ENCODE results near the gene TOX4.

TOX4 gene

DNA sequence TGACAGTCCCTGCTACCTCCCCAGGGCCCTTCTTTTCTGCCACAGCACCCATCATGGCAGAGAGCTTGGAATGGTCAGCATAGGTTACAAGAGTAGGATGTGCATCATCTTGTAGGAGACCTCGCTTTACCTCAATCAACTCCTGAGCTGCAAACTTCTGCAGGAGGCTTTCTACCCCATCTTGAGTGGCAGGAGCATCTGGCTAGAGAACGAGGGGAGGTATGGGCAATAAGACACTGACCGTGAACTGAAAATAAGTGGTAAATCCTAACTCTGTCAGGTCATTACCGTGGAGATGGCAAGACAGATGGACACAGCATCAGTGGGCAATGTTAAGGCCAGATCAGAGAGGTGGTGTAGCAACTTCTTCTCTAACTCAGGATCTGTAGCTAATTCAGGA lies 26.4 kb downstream of the TOX4 start:
- DNase-seq (ENCODE audit: low spot score): no peak

DNA sequence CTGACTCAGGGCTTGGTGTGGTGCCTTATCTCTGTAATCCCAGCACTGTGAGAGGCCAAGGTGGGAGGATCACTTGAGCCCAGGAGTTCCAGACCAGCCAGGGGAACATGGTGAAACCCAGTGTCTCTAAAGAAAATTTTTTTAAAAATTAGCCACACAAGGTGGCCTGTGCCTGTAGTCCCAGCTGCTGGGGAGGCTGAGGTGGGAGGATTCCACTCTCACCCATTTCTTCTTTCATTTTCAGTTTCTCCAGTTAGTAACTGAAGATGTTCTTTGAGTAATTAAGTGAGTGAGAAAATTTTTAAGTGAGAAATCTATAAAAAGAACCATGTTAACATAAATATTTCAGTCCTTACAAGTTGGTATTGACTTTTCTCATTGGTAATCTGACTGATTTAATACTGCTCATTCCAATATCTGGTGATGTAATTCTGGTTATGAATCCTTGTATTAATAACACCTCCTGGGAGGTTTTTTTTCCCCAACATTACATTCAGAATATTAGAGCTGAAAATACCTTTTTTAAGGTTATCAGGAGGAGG lies 28.1 kb downstream of the TOX4 start:
- DNase-seq (ENCODE audit: low spot score): no peak

DNA sequence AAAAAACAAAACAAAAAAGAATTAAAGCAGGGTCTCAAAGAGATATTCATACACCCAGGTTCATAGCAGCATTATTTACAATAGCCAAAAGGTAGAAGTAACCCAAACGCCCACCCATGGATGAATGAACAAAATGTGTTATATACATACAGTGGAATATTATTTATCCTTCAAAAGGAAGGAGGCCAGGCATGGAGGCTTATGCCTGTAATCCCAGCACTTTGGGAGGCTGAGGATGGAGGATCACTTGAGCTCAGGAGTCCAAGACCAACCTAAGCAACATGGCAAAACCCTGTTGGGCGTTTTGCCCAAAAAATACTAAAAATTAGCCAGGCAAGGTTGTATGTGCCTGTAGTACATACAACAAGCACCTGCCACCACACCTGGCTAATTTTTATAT lies 29.6 kb downstream of the TOX4 start:
- DNase-seq (ENCODE audit: low spot score): no peak

DNA sequence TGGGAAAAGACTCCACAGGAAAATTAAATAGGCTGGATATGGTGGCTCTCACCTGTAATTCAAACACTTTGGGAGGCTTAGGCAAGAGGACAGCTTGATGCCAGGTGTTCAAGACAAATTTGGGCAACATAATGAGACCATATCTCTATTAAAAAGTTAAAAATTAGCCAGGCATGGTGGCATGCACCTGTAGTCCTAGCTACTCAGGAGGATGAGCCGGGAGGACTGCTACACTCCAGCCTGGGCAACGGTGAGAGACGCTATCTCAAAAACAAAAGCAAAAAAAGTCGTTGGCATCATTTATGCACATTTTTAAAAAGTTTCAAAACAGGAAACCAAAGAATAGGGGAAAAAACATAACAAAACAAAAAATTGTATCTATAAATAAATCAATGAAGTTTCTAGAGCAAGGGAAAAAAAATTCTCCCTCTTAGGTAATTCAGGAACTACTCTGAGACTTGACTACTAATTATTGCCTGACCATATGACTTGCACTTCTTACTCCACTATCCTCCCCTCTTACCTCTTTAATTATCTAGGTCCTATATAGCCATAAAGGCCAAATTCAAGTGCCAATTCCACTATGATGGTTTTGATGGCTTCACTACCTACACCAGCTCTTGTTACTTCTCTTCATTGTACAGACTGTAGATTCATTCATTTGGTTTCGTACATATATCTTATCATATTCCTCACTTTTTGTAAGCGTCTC lies 32.6 kb downstream of the TOX4 start:
- no peak for DNase-seq (ENCODE audit: low spot score)

DNA sequence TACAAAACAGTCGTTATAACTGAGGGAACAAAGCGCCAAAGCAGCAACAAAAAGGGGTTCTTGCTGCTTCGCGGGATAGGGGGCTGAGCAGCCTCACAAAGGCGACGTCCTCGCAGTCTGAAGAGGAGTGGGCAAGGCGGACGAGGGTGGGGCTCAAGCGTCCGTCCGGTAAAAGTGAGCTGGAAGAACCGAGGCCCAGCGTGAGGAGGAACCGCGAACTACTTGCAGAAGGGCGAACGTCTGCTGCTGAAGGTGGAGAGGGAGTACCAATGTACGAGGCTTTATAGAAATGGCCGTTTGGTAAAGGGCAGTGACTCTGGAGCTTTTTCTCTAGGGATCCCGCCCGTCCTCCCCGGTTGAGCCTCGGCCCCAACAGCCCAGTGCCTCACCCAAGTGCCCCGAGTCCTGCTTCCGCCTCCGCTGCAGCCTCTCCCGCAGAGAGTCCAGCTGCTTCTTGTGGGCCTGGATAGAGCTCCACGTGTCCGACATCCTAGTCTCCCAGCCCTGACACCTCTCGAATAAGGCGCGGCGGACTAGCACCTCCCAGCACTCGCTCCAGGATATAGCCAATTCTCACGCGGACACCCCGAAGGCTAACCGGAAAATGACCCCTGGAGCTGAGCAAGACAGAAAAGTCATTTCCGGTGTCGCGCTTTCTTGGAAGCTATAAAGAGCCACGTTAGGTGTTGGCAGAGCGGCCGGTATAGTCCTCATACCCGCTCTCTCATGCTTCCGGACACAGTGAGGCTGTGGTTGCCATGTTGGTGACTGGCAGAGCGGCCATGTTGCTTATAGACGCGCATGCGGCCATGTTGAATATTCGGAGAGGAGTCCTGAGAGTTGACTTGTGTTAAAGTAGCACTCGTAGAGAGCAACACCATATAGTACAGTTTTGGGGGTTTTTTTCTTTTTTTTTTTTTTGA lies 34.0 kb downstream of the TOX4 start, which contains the start of gene METTL3:
Gene METTL3, minus strand, starts transcription at position 606 of the 923 bp plus-strand sequence. Its CDS starts 117 bp downstream, at position 489.
- DNase-seq (ENCODE audit: low spot score): peak; percentile 99

DNA sequence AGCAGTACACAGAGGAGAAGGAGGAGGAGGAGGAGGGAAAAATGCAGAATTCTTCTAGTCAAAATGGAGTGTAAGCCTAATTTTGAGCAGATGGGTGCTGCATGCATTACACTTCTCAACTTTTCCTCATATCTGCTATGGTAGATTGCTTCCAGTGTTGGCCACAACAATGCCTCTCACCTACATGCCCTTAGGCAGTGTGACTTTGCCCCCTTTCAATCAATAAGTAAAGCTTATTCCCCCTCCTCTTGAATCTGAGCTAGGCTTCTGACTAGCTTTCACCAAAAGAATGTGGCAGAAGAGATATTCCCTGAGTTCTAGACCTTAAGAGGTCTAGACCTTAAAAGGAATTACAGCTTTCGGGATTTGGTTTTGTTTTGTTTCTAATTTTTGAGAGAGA lies 37.3 kb downstream of the TOX4 start:
- no peak for DNase-seq (ENCODE audit: low spot score)

DNA sequence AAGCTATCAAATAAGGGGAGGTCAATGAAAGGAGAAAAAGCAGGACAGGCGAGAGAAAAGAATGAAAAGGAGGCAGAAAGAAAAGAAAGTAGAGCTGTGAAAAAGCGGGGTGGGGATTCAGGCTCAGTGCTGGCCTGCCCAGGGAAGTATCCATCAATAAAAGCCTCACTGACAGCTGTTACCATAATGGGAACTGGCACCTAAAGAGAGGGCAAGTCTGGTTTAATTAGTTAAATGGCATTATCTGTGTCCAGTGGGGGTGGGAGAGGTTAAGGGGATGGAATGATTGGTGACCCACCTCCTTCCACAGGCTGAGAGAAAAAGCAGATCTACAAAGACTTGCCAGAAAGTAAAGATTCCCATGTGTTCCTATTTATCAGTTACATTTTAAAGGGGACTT lies 41.7 kb downstream of the TOX4 start:
- no peak for DNase-seq (ENCODE audit: low spot score)

DNA sequence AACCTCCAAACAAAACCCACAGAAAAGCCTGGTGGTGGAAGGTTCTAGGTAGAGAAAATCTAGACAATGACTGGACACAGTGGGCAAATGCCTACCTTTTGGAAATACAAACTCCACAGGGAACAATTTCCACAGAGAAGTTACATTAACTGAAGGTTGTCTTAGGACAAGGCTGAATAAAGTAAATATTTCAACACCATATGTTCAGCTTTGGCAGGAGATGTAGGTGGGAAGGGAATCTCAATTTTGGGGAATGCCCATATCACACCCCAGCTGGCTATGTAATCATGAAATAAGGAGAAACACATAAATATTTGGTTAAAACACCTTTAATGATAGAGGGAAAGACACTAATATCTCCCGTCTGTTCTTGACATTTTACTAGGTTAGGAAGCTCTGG lies 43.8 kb downstream of the TOX4 start:
- no peak for DNase-seq (ENCODE audit: low spot score)

DNA sequence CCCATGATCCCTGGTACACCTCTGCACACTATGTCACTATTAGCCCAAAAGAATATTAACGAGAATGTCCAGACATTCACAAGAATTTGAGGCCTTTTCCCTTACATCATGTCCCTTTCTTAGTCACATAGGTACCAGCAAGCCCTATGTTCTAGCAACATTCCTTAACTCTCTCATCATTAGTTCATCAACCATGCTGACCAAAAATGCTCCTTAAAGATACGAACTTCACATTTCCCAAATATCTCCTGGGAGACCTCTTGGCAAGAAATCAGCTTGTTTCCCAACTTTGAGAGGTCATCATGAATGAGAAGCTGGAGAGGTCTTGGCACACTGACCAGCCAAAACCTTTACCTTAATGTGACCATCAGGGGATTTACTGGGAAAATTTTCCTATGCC lies 44.5 kb downstream of the TOX4 start:
- no peak for DNase-seq (ENCODE audit: low spot score)

DNA sequence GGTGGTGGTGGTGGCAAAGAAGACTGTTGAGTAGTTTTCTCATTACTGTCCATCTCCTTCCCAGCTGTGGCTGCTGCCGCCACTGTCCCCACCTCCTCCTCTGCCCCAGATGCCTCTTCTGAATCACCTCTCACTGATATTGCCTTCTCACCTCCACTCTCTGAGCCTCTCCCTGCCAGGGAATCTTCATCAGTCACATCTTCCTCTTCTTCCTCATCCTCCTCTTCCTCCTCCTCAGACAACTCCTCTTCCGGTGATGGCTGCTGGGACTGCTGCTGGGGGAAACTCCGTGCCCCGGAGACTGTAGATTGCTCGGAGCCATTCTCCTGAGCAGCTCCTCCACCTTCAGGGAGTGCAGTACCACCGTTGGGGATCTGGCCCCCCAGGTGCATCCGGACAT lies 46.2 kb downstream of the TOX4 start:
- DNase-seq (ENCODE audit: low spot score): no peak

DNA sequence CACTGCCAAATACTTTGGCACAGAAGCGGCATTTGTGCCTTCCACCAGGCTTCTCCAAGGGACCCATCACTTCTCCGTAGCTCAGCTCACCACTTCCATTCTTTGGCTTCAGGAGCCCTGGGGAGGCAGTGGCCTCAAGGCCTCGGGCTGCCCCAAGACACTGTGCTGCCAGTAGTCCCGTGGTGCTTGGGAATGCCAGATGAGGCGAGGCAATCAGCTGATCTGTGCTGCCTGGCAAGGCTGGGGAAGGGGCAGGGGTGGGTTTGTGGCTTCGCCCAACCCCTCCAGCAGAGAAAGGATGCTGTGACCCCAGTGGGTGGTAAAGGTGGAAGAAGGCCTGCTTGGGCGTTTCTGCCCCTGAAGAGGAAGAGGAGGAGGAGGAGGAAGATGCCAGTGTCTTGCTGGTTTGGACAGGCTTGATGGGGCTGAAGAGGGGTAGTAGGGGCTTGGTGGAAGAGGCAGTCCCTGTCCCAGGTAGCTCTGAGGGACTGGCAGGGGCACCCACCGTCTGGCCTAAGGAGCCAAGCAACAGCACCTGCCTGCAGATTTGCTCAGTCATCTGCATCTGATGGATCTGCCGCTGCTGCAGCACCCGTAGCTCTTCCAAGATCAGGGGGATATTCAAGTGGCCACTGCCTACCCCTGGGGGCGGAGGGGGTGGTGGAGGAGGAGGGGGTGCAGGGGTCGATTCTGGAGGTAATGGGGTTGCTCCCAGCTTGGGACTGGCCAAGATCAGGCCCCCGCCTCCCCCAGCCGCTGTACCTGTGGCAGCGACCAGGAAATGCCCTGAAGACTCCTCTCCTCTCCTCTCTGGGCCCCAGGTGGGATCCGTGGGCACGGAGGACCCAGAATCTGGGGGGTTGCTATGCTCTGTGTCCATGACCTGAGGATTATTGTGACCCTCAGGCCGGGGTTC lies 47.8 kb downstream of the TOX4 start:
- DNase-seq (ENCODE audit: low spot score): no peak

DNA sequence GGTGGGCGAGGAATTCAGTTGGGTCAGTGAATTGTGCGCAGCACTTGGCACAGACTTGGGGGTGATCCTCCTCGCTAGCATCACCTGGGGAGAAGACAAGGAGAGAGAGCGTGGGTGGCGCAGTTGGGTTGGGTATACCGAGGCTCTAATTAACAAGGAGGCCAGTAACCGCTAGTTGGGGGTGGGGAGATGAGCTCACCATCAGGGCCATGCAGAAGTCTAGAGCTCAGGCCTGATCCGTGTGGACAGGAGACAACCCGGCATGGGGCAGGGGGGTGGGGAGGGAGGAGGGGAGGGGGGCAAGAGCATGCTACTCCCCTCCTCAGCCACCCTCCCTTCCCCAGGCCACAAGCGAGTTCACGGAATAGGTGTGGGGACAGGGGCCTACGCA lies 48.6 kb downstream of the TOX4 start:
- peak; percentile 36 for DNase-seq (ENCODE audit: low spot score)

DNA sequence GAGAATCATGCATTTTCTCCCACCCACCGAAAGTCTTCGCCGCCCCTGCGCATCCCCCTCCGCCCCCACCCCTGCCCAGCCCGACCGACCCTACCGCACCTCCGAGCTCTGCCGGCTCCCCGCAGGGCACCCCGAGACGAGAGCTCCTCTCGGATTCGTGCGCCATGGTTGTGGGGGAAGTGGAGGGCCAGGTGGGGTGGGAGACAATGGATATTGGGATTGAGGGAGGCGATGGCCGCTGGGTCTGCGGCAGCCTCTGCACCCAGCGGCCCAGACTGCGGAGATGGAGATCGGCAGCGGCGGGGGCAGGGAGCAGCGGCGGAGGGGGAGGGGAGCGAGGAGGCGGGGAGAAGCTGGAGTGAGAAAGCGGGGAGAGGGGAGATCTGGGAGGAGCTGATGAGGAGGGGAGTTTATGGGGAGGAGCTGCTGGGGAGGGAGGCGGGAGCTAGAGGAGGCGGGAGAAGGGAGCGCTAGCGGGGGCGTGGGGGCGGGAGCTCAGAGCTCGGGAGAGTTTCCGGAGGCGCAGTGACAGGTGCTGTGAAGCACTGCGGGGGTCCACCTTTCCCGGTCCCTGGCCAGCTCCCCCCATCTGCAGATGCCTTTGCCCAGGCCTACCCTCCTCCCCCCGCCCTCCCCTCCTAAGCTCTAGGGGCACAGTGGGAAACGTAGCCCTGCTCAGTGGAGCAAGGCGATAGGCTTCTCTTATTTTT lies 49.1 kb downstream of the TOX4 start, which contains the start of gene SALL2:
Gene SALL2, minus strand, starts transcription at position 385 of the 710 bp plus-strand sequence. Its CDS starts 219 bp downstream, at position 166.
- peak; percentile 89 for DNase-seq (ENCODE audit: low spot score)

DNA sequence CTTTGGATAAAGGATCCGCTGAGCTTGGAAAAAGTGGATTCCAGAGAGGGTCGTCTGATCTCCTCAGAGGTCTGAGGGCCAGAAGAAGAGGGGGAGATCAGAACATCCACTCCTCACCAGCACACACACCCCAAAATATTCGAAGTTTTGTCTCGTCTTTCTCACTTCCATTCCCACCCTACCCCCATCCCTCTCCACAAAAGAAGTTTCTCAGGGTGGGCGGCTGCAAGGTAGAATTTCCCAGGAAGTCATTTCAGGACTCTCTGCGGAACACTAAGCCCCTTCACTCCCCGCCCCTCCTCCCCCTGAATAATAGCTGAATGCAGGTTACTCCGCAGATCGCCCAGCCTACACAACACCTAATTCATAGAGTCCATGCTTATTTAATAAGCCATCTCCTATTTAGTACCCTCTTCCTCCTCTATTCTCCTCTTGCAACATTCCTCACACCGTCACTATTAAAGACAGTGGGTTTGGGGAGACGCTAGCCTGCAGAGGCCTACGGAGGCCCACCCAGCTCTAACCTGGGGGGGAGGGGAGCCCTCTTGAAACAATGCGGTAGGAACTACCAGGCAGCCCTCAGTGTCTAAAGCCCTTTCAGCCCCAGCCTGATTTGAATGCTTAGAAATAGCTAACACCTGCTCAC lies 49.8 kb downstream of the TOX4 start:
- no peak for DNase-seq (ENCODE audit: low spot score)

DNA sequence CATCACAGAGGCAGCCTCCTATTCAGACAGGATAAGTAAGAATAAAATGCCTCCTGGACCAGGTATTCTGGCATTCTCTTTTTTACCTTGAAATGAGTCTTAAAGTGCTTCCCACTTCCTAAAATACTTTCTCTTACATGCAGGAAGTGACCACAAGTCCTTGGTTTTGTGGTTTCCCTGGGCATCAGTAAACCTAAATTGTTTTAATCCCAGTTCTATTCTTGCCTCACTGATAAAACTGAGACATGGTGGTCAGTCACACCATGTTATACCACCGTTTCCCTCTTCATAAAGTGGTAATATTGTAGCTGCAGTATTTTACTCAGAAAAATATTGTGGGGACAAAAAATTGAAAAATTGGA lies 50.3 kb downstream of the TOX4 start:
- no peak for DNase-seq (ENCODE audit: low spot score)

DNA sequence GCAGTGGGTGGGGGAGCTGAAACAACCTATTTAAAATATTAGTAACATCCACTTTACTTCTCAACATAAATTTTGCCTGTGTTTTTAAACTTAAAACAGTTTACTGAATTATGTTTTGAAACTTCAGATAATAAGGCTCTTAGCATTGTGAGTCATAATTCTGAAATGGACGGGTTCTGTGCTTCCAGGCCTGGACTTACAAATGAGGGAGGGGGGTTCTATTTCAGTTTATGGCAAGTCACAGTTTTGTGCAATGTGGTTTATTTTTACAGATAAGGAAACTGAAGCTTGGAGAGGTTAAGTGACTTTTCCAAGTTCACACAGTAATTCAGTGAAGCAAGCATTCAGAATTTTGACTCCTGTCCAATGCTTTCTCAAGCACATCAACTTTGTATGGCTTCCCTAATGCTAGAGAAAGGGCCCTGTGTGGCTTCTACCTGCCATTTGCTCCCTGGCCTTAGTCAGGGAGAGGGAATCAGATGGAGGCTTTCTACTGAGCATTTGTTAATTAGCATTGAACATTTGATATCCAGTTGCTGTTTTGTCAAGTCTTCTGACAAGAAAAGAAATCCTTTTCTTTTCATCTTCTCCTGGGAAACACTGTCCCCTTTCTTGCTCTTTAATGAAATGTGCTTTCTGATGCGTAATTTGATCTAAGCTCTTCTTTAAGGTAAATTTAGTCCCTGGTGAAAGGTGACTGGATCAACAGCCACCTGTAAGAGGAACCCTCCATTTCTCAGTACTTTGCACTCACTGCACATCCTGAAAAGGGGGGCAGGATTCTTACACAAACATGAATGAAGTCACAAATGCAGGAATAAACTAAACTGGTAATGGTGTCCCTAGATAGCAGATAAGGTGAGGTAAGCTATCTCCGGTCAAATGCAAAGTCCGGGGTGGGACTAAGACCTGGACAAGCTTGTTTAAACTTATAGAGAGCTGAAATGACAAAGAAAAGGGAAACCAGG lies 51.7 kb downstream of the TOX4 start:
- no peak for DNase-seq (ENCODE audit: low spot score)

DNA sequence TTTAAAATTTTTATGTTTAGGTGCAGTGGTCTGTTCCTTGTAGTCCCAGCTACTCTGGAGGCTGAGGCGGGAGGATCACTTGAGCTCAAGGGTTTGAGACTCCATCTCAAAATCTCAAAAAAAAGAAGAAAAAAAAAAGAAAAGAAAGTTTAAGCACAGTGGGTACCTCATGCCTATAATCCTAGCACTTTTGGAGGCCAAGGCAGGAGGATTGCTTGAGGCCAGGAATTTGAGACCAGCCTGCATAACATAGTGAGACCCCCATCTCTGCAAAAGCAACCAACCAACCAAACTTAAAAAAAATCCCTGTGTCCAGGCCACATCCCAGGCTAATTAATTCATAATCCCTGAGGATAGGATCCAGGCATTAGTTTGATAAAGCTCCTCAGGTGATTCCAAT lies 52.5 kb downstream of the TOX4 start:
- no peak for DNase-seq (ENCODE audit: low spot score)

DNA sequence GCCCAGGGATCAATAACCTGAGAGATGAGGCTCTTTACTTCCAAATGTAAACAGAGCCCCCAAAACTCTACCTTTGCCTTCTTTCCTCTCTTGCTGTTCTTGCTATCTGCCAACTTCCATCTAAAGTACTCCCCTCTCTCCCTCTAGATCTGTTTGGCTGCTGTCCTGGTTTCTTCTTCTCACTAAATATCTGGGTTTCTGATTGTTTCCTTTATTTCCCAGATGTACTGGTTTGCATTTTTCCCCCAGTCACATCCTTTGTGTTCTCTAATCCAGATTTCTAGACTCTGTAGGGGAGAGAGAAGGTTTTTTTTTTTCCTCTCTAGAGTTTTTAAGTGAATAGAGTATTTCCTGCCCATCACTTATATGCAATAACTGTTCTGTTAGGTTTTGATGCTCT lies 56.3 kb downstream of the TOX4 start:
- DNase-seq (ENCODE audit: low spot score): no peak

DNA sequence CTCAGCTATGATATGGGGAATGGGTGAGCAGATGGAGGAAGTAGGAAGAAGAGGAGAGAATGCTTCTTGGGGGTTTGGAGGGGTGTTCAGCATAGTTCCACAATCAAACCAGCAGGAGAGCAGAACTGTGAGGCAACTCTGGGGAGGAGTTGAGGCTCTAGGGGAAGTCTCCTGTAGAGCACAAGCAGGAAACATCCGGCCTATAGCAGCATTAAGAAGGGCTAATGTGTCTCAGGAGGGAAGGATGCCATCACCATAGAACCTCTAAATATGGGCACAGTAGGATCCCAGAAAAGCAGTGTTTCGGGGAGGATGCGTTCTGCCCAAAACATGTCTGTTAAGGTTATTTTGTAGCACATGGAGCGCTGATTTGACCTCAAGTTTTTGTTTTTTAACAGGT lies 57.6 kb downstream of the TOX4 start:
- no peak for DNase-seq (ENCODE audit: low spot score)
